ENCODE data around the gene PNMA6E. TPM values are rescaled to one million over a fixed set of nuclear protein-coding genes. Genes with fewer than 3 reads are reported as not detected.

Gene PNMA6E
- total RNA-seq, 1 donor from 2014 or later = not detected

DNA sequence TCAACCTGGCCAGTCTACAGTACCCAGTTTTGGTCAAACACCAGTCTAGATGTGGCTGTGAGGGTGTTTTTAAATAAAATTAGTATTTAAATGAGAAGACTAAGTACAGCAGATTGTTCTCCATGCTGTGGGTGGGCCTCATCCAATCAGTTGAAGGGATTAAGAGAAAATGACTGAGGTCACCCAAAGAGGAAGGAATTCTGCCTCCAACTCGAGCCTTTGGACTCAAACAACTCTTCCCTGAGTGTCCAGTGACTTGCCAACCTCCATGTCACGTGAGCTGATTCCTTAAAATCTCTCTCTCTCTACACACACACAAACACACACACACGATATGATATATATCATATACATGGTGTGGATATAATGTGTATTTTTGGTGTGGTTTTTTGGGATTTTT lies 34.7 kb upstream of the PNMA6E start:
- Mint-ChIP-seq H3K4me1 (ENCODE audit: unreplicated experiment) (no peaks in the 10 kb centered on the region), H3K36me3 (ENCODE audit: unreplicated experiment) (no peaks in the 10 kb centered on the region), H3K9me3 (ENCODE audit: unreplicated experiment) (peaks cover 5% of the 10 kb centered on the region), H3K4me3 (ENCODE audit: unreplicated experiment) (no peak overlapping the region), H3K27ac (ENCODE audit: unreplicated experiment) (no peak overlapping the region), H3K27me3 (ENCODE audit: unreplicated experiment) (peaks cover 2% of the 10 kb centered on the region)
- no peak for DNase-seq (ENCODE audit: extremely low spot score, unreplicated experiment)
- TF ChIP-seq CTCF (IDR thresholded peaks at IDR 0.05) = no peak

- H3K36me3 Mint-ChIP-seq (ENCODE audit: unreplicated experiment) = no peaks in the 10 kb centered on the region
- no peak for DNase-seq (ENCODE audit: extremely low spot score, unreplicated experiment)
- peaks cover 2% of the 10 kb centered on the region for H3K27me3 Mint-ChIP-seq (ENCODE audit: unreplicated experiment)
- peaks cover 11% of the 10 kb centered on the region for H3K9me3 Mint-ChIP-seq (ENCODE audit: unreplicated experiment)
- H3K4me3 Mint-ChIP-seq (ENCODE audit: unreplicated experiment) = no peak overlapping the region
- no peak for TF ChIP-seq CTCF (IDR thresholded peaks at IDR 0.05)
- no peaks in the 10 kb centered on the region for H3K4me1 Mint-ChIP-seq (ENCODE audit: unreplicated experiment)
- H3K27ac Mint-ChIP-seq (ENCODE audit: unreplicated experiment) = no peak overlapping the region
Observed at GRCh38 chrX:153434801-153435200, 33.7 kb upstream of the PNMA6E start.

- peaks cover 11% of the 10 kb centered on the region for H3K9me3 Mint-ChIP-seq (ENCODE audit: unreplicated experiment)
- no peaks in the 10 kb centered on the region for H3K4me1 Mint-ChIP-seq (ENCODE audit: unreplicated experiment)
- no peak overlapping the region for H3K4me3 Mint-ChIP-seq (ENCODE audit: unreplicated experiment)
- H3K27ac Mint-ChIP-seq (ENCODE audit: unreplicated experiment) = no peak overlapping the region
- H3K27me3 Mint-ChIP-seq (ENCODE audit: unreplicated experiment) = peaks cover 2% of the 10 kb centered on the region
- no peak for TF ChIP-seq CTCF (IDR thresholded peaks at IDR 0.05)
- no peaks in the 10 kb centered on the region for H3K36me3 Mint-ChIP-seq (ENCODE audit: unreplicated experiment)
- no peak for DNase-seq (ENCODE audit: extremely low spot score, unreplicated experiment)
Observed at GRCh38 chrX:153433781-153434285, 32.7 kb upstream of the PNMA6E start.

GRCh38 chrX:153433161-153433680 lies 32.1 kb upstream of the PNMA6E start:
- Mint-ChIP-seq H3K27ac (ENCODE audit: unreplicated experiment) (no peak overlapping the region), H3K4me1 (ENCODE audit: unreplicated experiment) (no peaks in the 10 kb centered on the region), H3K9me3 (ENCODE audit: unreplicated experiment) (peaks cover 11% of the 10 kb centered on the region), H3K4me3 (ENCODE audit: unreplicated experiment) (no peak overlapping the region), H3K36me3 (ENCODE audit: unreplicated experiment) (no peaks in the 10 kb centered on the region), H3K27me3 (ENCODE audit: unreplicated experiment) (peaks cover 3% of the 10 kb centered on the region)
- DNase-seq (ENCODE audit: extremely low spot score, unreplicated experiment) = no peak
- no peak for TF ChIP-seq CTCF (IDR thresholded peaks at IDR 0.05)

GRCh38 chrX:153430796-153431195 lies 29.6 kb upstream of the PNMA6E start:
- peaks cover 19% of the 10 kb centered on the region for H3K9me3 Mint-ChIP-seq (ENCODE audit: unreplicated experiment)
- no peak overlapping the region for H3K27ac Mint-ChIP-seq (ENCODE audit: unreplicated experiment)
- DNase-seq (ENCODE audit: extremely low spot score, unreplicated experiment) = no peak
- H3K36me3 Mint-ChIP-seq (ENCODE audit: unreplicated experiment) = no peaks in the 10 kb centered on the region
- no peak for TF ChIP-seq CTCF (IDR thresholded peaks at IDR 0.05)
- H3K4me1 Mint-ChIP-seq (ENCODE audit: unreplicated experiment) = no peaks in the 10 kb centered on the region
- H3K27me3 Mint-ChIP-seq (ENCODE audit: unreplicated experiment) = peaks cover 3% of the 10 kb centered on the region
- no peak overlapping the region for H3K4me3 Mint-ChIP-seq (ENCODE audit: unreplicated experiment)
